Liver (tissue), 9 donors: ENCODE results near the gene ZNF175. TPM values are rescaled to one million over a fixed set of nuclear protein-coding genes. Genes with fewer than 3 reads are reported as not detected.
"Not testable (repeated sequence)": the region's sequence is repeated elsewhere in the genome, so short reads cannot be mapped to it uniquely, and the experiment has no call there.

Experiments
- DNase-seq: peaks from one replicate; pipeline ENCODE4 v3.0.0-alpha.2; 2017; ENCODE audit warnings: low spot score
- H3K27ac ChIP-seq, 2 donors: one replicate each; pipeline ENCODE4 v1.7.0; 2013; ENCODE audit warnings: inconsistent platforms in 2 of 2, low read length in 2 of 2, control low read depth in 1 of 2, low read depth in 1 of 2, mild to moderate bottlenecking in 1 of 2
- H3K27me3 ChIP-seq, 4 donors: one replicate each; pipeline versions ENCODE4 v1.6.1 to v1.7.0; 2013; ENCODE audit warnings: low read length in 3 of 4, inconsistent platforms in 1 of 4, mild to moderate bottlenecking in 1 of 4, moderate library complexity in 1 of 4; ENCODE audit not compliant: control insufficient read depth in 4 of 4, insufficient read depth in 4 of 4
- H3K36me3 ChIP-seq, 4 donors: one replicate each; pipeline versions ENCODE4 v1.6.1 to v1.7.0; 2013; ENCODE audit warnings: low read length in 3 of 4, mild to moderate bottlenecking in 3 of 4, low read depth in 1 of 4, moderate library complexity in 1 of 4; ENCODE audit not compliant: control insufficient read depth in 4 of 4, insufficient read depth in 3 of 4
- H3K4me1 ChIP-seq, 4 donors: one replicate each; pipeline versions ENCODE4 v1.6.1 to v1.7.0; 2013; ENCODE audit warnings: low read length in 3 of 4, mild to moderate bottlenecking in 3 of 4, moderate library complexity in 1 of 4; ENCODE audit not compliant: control insufficient read depth in 4 of 4, insufficient read depth in 4 of 4
- H3K4me3 ChIP-seq, 3 donors: one replicate each; pipeline versions ENCODE4 v1.6.1 to v1.7.0; 2013; ENCODE audit warnings: low read length in 3 of 3, control low read depth in 1 of 3, low read depth in 1 of 3, mild to moderate bottlenecking in 1 of 3
- H3K9ac ChIP-seq, 2 donors: one replicate each; pipeline ENCODE4 v1.7.0; 2013; ENCODE audit warnings: low read length in 2 of 2, mild to moderate bottlenecking in 2 of 2, moderate library complexity in 2 of 2, control low read depth in 1 of 2, low read depth in 1 of 2
- H3K9me3 ChIP-seq, 4 donors: one replicate each; pipeline versions ENCODE4 v1.6.1 to v1.7.0; 2013; ENCODE audit warnings: low read length in 3 of 4; ENCODE audit not compliant: control insufficient read depth in 4 of 4
- FOXA2 ChIP-seq: IDR thresholded peaks from 2 replicates; pipeline ENCODE4 v1.6.1; 2016; ENCODE audit warnings: antibody characterized with exemption
- HNF4G ChIP-seq: IDR thresholded peaks from 2 replicates; pipeline ENCODE4 v1.6.1; 2016; ENCODE audit warnings: antibody characterized with exemption
- JUND ChIP-seq, 2 donors: IDR thresholded peaks; 2 replicates each; pipeline ENCODE4 v1.6.1; 2016; ENCODE audit warnings: antibody characterized with exemption in 2 of 2
- NR2F2 ChIP-seq: IDR thresholded peaks from 2 replicates; pipeline ENCODE4 v1.6.1; 2016; ENCODE audit warnings: antibody characterized with exemption
- WGBS: extraction: QIAGEN DNeasy Blood & Tissue Kit; methylation state at CpG from one replicate; pipeline ENCODE4 v1.1.7; 2013; 5-methylcytosine and 5-hydroxymethylcytosine counted together
- polyA plus RNA-seq, 2 donors: library from polyadenylated mRNA; stranded (reverse) in 1 of 2; unstranded in 1 of 2; fragments of 200-250 nt in 1 of 2; fragments of >200 nt in 1 of 2; fragmentation: Nextera tagmentation in 1 of 2; extraction: Ambion mirVana in 1 of 2; gene quantifications; one replicate each; pipeline versions ENCODE4 v1.2.1 to v1.2.3, GENCODE V29; 2013 to 2015
- total RNA-seq, 2 donors: library from RNA; depleted of rRNA; stranded (reverse); fragments of >200 nt; gene quantifications; one replicate each; pipeline ENCODE4 v1.2.3, GENCODE V29; 2014
- TF ChIP-seq, protein P1 (sequence below): IDR thresholded peaks from 2 replicates; pipeline ENCODE4 v1.6.1; 2016; ENCODE audit warnings: antibody characterized with exemption, mild to moderate bottlenecking
- TF ChIP-seq, protein P2 (sequence below): IDR thresholded peaks from 2 replicates; pipeline ENCODE4 v1.6.1; 2016; ENCODE audit warnings: antibody characterized with exemption
- TF ChIP-seq, protein P3 (sequence below): IDR thresholded peaks from 2 replicates; pipeline ENCODE4 v1.6.1; 2016; ENCODE audit warnings: antibody characterized with exemption
- donor health status: healthy.
- donor health status: healthy.
- donor health status: healthy.
- donor health status: healthy.
- donor health status: healthy.

ZNF175 gene
- total and polyA plus RNA-seq, 4 donors: 0.60 to 5.3 (median 2.5) TPM

DNA sequence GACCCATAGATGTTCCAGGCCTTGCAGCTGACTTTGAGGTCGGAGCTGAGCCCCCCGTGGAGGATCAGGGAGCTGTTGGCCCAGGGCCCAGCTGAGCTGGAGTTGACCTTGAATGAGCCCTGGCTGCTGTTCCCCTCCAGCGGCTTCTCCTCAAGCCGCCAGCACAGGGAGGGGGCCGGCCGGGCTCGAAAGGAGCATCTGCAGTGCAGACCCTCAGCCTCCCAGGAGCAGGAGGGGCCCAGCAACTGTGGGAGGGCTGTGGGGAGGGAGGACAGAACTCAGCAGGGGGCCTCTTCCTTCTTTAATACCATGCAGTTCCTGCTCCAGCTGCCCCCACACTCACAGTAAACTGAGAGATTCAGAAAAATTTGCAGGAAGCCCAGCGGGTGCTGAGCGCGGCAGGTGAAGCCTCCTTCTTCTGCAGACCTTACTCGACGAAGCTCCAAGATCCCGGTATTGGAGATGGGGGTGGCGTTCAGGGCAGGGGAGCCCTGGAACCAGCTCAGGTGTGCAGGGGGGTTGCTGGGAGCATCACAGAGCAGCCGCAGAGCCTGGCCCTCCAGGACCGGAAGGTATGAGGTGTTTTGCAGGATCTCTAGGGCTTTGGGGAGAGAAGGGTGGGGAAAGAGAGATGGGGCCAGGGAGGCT is 56.5 kb downstream of the ZNF175 start (continued):
- TF ChIP-seq, protein P1, sequence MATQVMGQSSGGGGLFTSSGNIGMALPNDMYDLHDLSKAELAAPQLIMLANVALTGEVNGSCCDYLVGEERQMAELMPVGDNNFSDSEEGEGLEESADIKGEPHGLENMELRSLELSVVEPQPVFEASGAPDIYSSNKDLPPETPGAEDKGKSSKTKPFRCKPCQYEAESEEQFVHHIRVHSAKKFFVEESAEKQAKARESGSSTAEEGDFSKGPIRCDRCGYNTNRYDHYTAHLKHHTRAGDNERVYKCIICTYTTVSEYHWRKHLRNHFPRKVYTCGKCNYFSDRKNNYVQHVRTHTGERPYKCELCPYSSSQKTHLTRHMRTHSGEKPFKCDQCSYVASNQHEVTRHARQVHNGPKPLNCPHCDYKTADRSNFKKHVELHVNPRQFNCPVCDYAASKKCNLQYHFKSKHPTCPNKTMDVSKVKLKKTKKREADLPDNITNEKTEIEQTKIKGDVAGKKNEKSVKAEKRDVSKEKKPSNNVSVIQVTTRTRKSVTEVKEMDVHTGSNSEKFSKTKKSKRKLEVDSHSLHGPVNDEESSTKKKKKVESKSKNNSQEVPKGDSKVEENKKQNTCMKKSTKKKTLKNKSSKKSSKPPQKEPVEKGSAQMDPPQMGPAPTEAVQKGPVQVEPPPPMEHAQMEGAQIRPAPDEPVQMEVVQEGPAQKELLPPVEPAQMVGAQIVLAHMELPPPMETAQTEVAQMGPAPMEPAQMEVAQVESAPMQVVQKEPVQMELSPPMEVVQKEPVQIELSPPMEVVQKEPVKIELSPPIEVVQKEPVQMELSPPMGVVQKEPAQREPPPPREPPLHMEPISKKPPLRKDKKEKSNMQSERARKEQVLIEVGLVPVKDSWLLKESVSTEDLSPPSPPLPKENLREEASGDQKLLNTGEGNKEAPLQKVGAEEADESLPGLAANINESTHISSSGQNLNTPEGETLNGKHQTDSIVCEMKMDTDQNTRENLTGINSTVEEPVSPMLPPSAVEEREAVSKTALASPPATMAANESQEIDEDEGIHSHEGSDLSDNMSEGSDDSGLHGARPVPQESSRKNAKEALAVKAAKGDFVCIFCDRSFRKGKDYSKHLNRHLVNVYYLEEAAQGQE: no peak

DNA sequence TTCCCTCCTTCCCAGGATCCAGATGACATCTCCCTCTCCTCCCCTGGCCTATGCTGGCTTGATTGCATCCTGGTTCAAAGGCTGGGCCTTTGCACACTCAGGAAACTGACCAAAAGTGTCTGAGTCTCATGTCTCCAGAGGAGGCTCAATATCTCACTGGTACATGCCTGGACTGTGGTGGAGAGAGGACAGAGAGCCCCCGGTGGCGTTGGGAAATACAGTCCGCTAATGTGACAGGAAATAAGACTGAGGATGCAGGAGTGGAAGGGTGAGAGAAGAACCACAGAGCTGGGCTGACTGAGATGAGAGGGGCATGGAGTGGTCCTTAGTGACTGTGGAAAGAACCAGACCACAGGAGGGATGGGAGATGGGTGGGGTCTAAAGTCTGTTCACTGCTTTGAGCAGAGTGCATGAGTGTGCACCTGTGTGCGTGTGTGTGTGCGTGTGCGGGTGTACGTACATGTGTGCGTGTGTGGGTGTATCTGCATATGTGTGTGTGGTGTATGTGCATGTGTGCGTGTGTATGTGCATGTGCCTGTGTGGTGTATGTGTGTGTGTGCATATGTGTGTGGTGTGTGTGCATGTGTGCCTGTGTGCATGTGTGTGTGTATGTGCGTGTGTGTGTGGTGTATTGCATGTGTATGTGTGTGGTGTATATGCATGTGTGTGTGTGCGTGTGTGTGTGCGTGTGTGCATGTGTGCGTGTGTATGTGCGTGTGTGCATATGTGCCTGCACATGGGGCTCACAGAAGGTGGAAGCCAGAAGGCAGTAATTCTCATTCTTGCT is 57.3 kb downstream of the ZNF175 start:
- TF ChIP-seq HNF4G (no peak), NR2F2 (no peak), JUND (IDR thresholded peaks at IDR 0.05) (no peak), FOXA2 (no peak)
- TF ChIP-seq, protein P2, sequence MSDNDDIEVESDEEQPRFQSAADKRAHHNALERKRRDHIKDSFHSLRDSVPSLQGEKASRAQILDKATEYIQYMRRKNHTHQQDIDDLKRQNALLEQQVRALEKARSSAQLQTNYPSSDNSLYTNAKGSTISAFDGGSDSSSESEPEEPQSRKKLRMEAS: no peak
- TF ChIP-seq, protein P3, sequence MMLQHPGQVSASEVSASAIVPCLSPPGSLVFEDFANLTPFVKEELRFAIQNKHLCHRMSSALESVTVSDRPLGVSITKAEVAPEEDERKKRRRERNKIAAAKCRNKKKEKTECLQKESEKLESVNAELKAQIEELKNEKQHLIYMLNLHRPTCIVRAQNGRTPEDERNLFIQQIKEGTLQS: no peak
- TF ChIP-seq, protein P1: no peak
- no peak overlapping the region for H3K4me3 ChIP-seq
- no peak overlapping the region for H3K9ac ChIP-seq
- WGBS: 80% methylated on average over 14 of the region's 14 CpGs
- H3K4me1 ChIP-seq: no peaks in the 10 kb centered on the region
- H3K9me3 ChIP-seq: no peaks in the 10 kb centered on the region
- no peaks in the 10 kb centered on the region for H3K36me3 ChIP-seq
- H3K27me3 ChIP-seq: no peaks in the 10 kb centered on the region
- no peak for DNase-seq
- no peak overlapping the region for H3K27ac ChIP-seq

DNA sequence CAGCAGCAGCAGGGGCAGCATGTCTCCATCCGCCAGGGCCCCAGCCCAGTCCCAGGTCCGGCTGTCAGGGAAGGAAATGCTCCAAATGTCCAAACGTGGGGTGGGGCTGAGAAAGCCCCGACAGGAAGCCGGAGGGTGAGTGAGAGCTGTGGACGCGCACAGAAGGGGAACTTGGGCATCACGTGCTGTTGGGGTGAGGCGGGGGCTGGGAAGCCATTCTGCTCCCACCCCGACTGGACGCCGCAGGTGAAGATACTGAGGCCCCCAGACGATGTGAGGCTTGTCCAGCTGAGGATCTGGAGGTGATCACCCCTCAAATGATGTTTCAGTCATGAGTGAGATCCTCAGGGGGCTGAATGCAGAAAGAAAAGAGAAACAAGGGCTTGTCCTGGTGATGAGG is 59.2 kb downstream of the ZNF175 start, which contains the start of gene SIGLEC5:
TSS of gene SIGLEC5 (minus strand) at position 87 of the 400 bp plus-strand sequence. CDS start at position 21, 66 bp downstream.
- H3K36me3 ChIP-seq, H3K4me3 ChIP-seq, DNase-seq, H3K27ac ChIP-seq, H3K4me1 ChIP-seq, H3K27me3 ChIP-seq, H3K9ac ChIP-seq, H3K9me3 ChIP-seq: not testable (repeated sequence)
- WGBS: 60% methylated on average over 10 of the region's 13 CpGs
